ENCODE results near the gene EFR3B.

- TF ChIP-seq, protein P1, sequence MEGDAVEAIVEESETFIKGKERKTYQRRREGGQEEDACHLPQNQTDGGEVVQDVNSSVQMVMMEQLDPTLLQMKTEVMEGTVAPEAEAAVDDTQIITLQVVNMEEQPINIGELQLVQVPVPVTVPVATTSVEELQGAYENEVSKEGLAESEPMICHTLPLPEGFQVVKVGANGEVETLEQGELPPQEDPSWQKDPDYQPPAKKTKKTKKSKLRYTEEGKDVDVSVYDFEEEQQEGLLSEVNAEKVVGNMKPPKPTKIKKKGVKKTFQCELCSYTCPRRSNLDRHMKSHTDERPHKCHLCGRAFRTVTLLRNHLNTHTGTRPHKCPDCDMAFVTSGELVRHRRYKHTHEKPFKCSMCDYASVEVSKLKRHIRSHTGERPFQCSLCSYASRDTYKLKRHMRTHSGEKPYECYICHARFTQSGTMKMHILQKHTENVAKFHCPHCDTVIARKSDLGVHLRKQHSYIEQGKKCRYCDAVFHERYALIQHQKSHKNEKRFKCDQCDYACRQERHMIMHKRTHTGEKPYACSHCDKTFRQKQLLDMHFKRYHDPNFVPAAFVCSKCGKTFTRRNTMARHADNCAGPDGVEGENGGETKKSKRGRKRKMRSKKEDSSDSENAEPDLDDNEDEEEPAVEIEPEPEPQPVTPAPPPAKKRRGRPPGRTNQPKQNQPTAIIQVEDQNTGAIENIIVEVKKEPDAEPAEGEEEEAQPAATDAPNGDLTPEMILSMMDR (IDR thresholded peaks at IDR 0.05): no peak
- TF ChIP-seq ZFX (IDR thresholded peaks at IDR 0.05; ENCODE audit: borderline replicate concordance): no peak
Observed at GRCh38 chr2:25039126-25039525, 2.8 kb upstream of the EFR3B start.

All from 22Rv1 (cell line).